ENCODE data around the gene ADGRA1.

The ADGRA1 gene

DNA sequence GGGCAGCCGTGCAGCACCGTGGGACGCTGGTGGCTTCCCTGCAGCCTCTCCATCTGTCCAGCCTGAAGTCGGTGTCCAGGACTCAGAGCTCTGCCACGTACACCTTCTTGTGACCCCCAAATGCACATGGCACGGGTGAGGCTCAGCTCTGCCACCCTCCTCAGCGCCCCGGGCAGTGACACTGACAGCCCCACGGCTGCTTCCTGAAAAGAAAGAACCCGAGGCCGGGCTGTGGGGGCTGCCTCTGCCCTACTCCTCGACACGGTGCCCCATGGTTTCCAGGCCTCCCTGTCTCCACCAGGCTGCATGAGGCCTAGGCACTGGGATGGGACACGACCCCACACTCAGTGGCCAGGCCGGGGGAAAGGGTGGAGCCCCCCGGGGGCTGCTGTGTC, 13.7 kb downstream of the ADGRA1 start:
- no peaks in the 10 kb centered on the region for H3K9me3 ChIP-seq (ENCODE audit: control insufficient read depth in 1 of 2, low read length in 2 of 2)
- H3K9ac ChIP-seq (ENCODE audit: low read depth in 1 of 2, low read length in 2 of 2), result no peak overlapping the region
- no peaks in the 10 kb centered on the region for H3K27me3 ChIP-seq (ENCODE audit: control insufficient read depth in 1 of 2, insufficient read depth in 2 of 2, low read length in 2 of 2)
- no peaks in the 10 kb centered on the region for H3K4me1 ChIP-seq (ENCODE audit: control insufficient read depth in 1 of 2, insufficient read depth in 2 of 2, low read length in 2 of 2)
- H3K27ac ChIP-seq (ENCODE audit: low read depth, low read length), result no peak overlapping the region
- no peaks in the 10 kb centered on the region for H3K36me3 ChIP-seq (ENCODE audit: control insufficient read depth in 1 of 2, insufficient read depth in 2 of 2, low read length in 2 of 2)
- H3K4me3 ChIP-seq (ENCODE audit: low read depth in 1 of 2, low read length in 2 of 2), result no peak overlapping the region

GRCh38 chr10:133102415-133103095, 14.8 kb downstream of the ADGRA1 start:
- Histone ChIP-seq H3K9ac (ENCODE audit: low read depth in 1 of 2, low read length in 2 of 2) (no peak overlapping the region), H3K36me3 (ENCODE audit: control insufficient read depth in 1 of 2, insufficient read depth in 2 of 2, low read length in 2 of 2) (no peaks in the 10 kb centered on the region), H3K27ac (ENCODE audit: low read depth, low read length) (no peak overlapping the region), H3K9me3 (ENCODE audit: control insufficient read depth in 1 of 2, low read length in 2 of 2) (peaks cover 0 to 10% of the 10 kb centered on the region in 2 donors), H3K4me1 (ENCODE audit: control insufficient read depth in 1 of 2, insufficient read depth in 2 of 2, low read length in 2 of 2) (no peaks in the 10 kb centered on the region), H3K4me3 (ENCODE audit: low read depth in 1 of 2, low read length in 2 of 2) (no peak overlapping the region), H3K27me3 (ENCODE audit: control insufficient read depth in 1 of 2, insufficient read depth in 2 of 2, low read length in 2 of 2) (no peaks in the 10 kb centered on the region)

DNA sequence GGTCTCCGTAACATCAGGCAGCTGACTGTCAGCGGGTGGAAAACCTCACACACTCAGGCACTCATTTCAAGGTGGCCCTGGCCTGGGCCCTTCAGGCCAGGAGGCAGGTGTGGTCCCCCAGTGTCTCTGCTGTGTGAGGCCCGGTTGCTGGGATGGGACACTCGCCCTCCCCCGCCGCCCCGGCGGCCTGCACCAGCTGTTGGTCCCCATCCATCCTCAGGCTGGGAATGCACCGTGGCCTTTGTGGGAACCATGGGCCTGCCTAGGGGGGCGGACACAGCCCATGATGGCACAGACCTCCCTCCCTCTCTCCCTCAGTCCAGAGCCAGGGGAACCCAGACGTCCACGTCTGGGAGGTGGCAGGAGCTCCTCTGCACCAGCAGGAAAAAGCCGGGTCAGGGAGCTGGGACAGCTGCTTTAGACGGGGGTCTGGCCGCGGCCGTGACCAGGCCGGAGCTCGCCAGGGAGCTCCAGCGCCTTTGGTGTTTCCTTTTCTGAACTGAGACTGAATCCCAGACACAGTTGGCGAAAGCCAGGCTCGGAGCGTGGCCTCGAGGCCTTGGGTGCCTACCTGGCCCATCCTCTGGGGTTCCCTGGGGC, 15.7 kb downstream of the ADGRA1 start:
- peaks cover 8 to 18% of the 10 kb centered on the region in 2 donors for H3K9me3 ChIP-seq (ENCODE audit: control insufficient read depth in 1 of 2, low read length in 2 of 2)
- no peaks in the 10 kb centered on the region for H3K4me1 ChIP-seq (ENCODE audit: control insufficient read depth in 1 of 2, insufficient read depth in 2 of 2, low read length in 2 of 2)
- no peak overlapping the region for H3K4me3 ChIP-seq (ENCODE audit: low read depth in 1 of 2, low read length in 2 of 2)
- H3K36me3 ChIP-seq (ENCODE audit: control insufficient read depth in 1 of 2, insufficient read depth in 2 of 2, low read length in 2 of 2), result no peaks in the 10 kb centered on the region
- H3K27me3 ChIP-seq (ENCODE audit: control insufficient read depth in 1 of 2, insufficient read depth in 2 of 2, low read length in 2 of 2), result no peaks in the 10 kb centered on the region
- H3K27ac ChIP-seq (ENCODE audit: low read depth, low read length), result no peak overlapping the region
- H3K9ac ChIP-seq (ENCODE audit: low read depth in 1 of 2, low read length in 2 of 2), result no peak overlapping the region

- Histone ChIP-seq H3K9ac (ENCODE audit: low read depth in 1 of 2, low read length in 2 of 2) (no peak overlapping the region), H3K4me1 (ENCODE audit: control insufficient read depth in 1 of 2, insufficient read depth in 2 of 2, low read length in 2 of 2) (no peaks in the 10 kb centered on the region), H3K9me3 (ENCODE audit: control insufficient read depth in 1 of 2, low read length in 2 of 2) (peaks cover 10 to 18% of the 10 kb centered on the region in 2 donors), H3K36me3 (ENCODE audit: control insufficient read depth in 1 of 2, insufficient read depth in 2 of 2, low read length in 2 of 2) (no peaks in the 10 kb centered on the region), H3K4me3 (ENCODE audit: low read depth in 1 of 2, low read length in 2 of 2) (no peak overlapping the region), H3K27ac (ENCODE audit: low read depth, low read length) (no peak overlapping the region), H3K27me3 (ENCODE audit: control insufficient read depth in 1 of 2, insufficient read depth in 2 of 2, low read length in 2 of 2) (no peaks in the 10 kb centered on the region)
Measured at GRCh38 chr10:133104068-133104962, 16.6 kb downstream of the ADGRA1 start.

- Histone ChIP-seq H3K27ac (ENCODE audit: low read depth, low read length) (no peak overlapping the region), H3K4me1 (ENCODE audit: control insufficient read depth in 1 of 2, insufficient read depth in 2 of 2, low read length in 2 of 2) (no peaks in the 10 kb centered on the region), H3K4me3 (ENCODE audit: low read depth in 1 of 2, low read length in 2 of 2) (no peak overlapping the region), H3K9me3 (ENCODE audit: control insufficient read depth in 1 of 2, low read length in 2 of 2) (peaks cover 10 to 18% of the 10 kb centered on the region in 2 donors), H3K27me3 (ENCODE audit: control insufficient read depth in 1 of 2, insufficient read depth in 2 of 2, low read length in 2 of 2) (no peaks in the 10 kb centered on the region), H3K36me3 (ENCODE audit: control insufficient read depth in 1 of 2, insufficient read depth in 2 of 2, low read length in 2 of 2) (no peaks in the 10 kb centered on the region), H3K9ac (ENCODE audit: low read depth in 1 of 2, low read length in 2 of 2) (no peak overlapping the region)
Measured at GRCh38 chr10:133104963-133105640, 17.4 kb downstream of the ADGRA1 start.

DNA sequence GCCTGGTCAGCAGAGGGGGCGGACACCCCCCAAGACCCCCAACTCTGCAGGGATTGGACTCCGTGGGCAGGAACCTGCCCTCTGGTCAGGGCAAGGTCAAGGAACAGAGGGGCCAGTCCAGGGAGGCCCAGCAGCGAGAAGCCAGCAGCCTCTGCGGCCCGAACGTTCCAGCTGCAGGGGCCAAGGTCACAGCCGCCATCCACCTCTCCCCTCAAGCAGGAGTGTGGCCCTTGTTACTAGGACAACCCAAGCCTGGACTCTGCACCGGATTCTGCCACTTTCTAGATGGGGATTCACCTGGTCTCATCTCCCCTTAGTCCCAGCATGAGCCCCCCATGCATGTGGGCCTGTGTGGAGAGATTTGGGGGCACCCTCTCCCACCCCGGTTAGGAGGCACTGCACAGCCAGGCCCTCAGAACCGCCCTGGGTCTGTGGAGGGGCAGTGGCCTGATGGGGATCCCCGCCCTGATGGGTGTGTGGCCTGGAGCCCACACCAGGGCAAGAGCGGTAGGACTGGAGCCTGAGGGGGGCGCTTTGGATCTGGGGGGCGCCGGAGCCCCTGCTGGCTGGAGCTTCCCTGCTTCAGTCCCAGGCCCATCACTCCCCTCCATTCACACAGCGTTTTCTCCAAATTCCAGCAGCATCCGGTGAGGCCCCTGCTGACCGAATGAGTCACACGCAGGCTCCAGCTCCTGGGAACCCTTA, 18.1 kb downstream of the ADGRA1 start:
- Histone ChIP-seq H3K9ac (ENCODE audit: low read depth in 1 of 2, low read length in 2 of 2) (no peak overlapping the region), H3K4me1 (ENCODE audit: control insufficient read depth in 1 of 2, insufficient read depth in 2 of 2, low read length in 2 of 2) (no peaks in the 10 kb centered on the region), H3K27me3 (ENCODE audit: control insufficient read depth in 1 of 2, insufficient read depth in 2 of 2, low read length in 2 of 2) (no peaks in the 10 kb centered on the region), H3K36me3 (ENCODE audit: control insufficient read depth in 1 of 2, insufficient read depth in 2 of 2, low read length in 2 of 2) (no peaks in the 10 kb centered on the region), H3K4me3 (ENCODE audit: low read depth in 1 of 2, low read length in 2 of 2) (no peak overlapping the region), H3K27ac (ENCODE audit: low read depth, low read length) (no peak overlapping the region), H3K9me3 (ENCODE audit: control insufficient read depth in 1 of 2, low read length in 2 of 2) (peaks cover 10 to 18% of the 10 kb centered on the region in 2 donors)

- no peak overlapping the region for H3K9ac ChIP-seq (ENCODE audit: low read depth in 1 of 2, low read length in 2 of 2)
- no peak overlapping the region for H3K4me3 ChIP-seq (ENCODE audit: low read depth in 1 of 2, low read length in 2 of 2)
- H3K27ac ChIP-seq (ENCODE audit: low read depth, low read length), result no peak overlapping the region
- H3K4me1 ChIP-seq (ENCODE audit: control insufficient read depth in 1 of 2, insufficient read depth in 2 of 2, low read length in 2 of 2), result no peaks in the 10 kb centered on the region
- no peaks in the 10 kb centered on the region for H3K36me3 ChIP-seq (ENCODE audit: control insufficient read depth in 1 of 2, insufficient read depth in 2 of 2, low read length in 2 of 2)
- H3K27me3 ChIP-seq (ENCODE audit: control insufficient read depth in 1 of 2, insufficient read depth in 2 of 2, low read length in 2 of 2), result no peaks in the 10 kb centered on the region
- peaks cover 10 to 18% of the 10 kb centered on the region in 2 donors for H3K9me3 ChIP-seq (ENCODE audit: control insufficient read depth in 1 of 2, low read length in 2 of 2)
Measured at GRCh38 chr10:133106516-133106915, 18.8 kb downstream of the ADGRA1 start.

DNA sequence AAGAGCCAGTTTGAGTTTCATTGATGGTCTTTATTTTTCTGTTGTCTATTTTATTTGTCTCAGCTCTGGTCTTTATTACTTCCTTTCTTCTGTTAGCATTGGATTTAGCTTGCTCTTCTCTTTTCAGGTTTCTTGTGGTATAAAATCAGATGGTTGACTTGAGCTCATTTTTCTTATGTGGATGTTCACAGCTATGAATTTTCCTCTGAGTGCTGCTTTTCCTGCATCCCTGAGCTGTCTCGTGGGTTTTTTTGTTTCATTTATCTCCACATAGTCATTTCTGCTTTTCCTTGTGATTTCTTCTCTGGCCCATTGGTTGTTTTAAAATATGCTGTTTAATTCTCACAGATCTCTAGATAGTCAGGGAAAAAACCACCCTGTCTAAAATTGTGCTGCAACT, 19.7 kb downstream of the ADGRA1 start:
- no peaks in the 10 kb centered on the region for H3K36me3 ChIP-seq (ENCODE audit: control insufficient read depth in 1 of 2, insufficient read depth in 2 of 2, low read length in 2 of 2)
- H3K9ac ChIP-seq (ENCODE audit: low read depth in 1 of 2, low read length in 2 of 2), result no peak overlapping the region
- H3K27me3 ChIP-seq (ENCODE audit: control insufficient read depth in 1 of 2, insufficient read depth in 2 of 2, low read length in 2 of 2), result no peaks in the 10 kb centered on the region
- no peak overlapping the region for H3K27ac ChIP-seq (ENCODE audit: low read depth, low read length)
- H3K4me1 ChIP-seq (ENCODE audit: control insufficient read depth in 1 of 2, insufficient read depth in 2 of 2, low read length in 2 of 2), result no peaks in the 10 kb centered on the region
- peaks cover 10 to 18% of the 10 kb centered on the region in 2 donors for H3K9me3 ChIP-seq (ENCODE audit: control insufficient read depth in 1 of 2, low read length in 2 of 2)
- no peak overlapping the region for H3K4me3 ChIP-seq (ENCODE audit: low read depth in 1 of 2, low read length in 2 of 2)

GRCh38 chr10:133109711-133110110, 22.0 kb downstream of the ADGRA1 start:
- H3K36me3 ChIP-seq (ENCODE audit: control insufficient read depth in 1 of 2, insufficient read depth in 2 of 2, low read length in 2 of 2), result no peaks in the 10 kb centered on the region
- H3K27ac ChIP-seq (ENCODE audit: low read depth, low read length), result no peak overlapping the region
- H3K9ac ChIP-seq (ENCODE audit: low read depth in 1 of 2, low read length in 2 of 2), result no peak overlapping the region
- no peak overlapping the region for H3K4me3 ChIP-seq (ENCODE audit: low read depth in 1 of 2, low read length in 2 of 2)
- no peaks in the 10 kb centered on the region for H3K27me3 ChIP-seq (ENCODE audit: control insufficient read depth in 1 of 2, insufficient read depth in 2 of 2, low read length in 2 of 2)
- peaks cover 10 to 18% of the 10 kb centered on the region in 2 donors for H3K9me3 ChIP-seq (ENCODE audit: control insufficient read depth in 1 of 2, low read length in 2 of 2)
- H3K4me1 ChIP-seq (ENCODE audit: control insufficient read depth in 1 of 2, insufficient read depth in 2 of 2, low read length in 2 of 2), result no peaks in the 10 kb centered on the region

Data from duodenal mucosa (tissue), 2 donors.